BJ (cell line): Measurements from ENCODE around the gene AGO3. TPM values are rescaled to one million over a fixed set of nuclear protein-coding genes. Genes with fewer than 3 reads are reported as not detected.

Experiments used
- CTCF ChIA-PET: fragments of 350-600 bp; formaldehyde crosslinking; extraction: SDS; loops from one replicate; lab custom pipeline; 2021; ENCODE audit warnings: antibody characterized with exemption, inconsistent platforms; lab: Yijun Ruan, JAX
- POLR2A ChIA-PET: fragments of 300-600 bp; sonication (Branson Sonifier 250); formaldehyde crosslinking; extraction: SDS; loops from one replicate; lab custom pipeline; 2021; ENCODE audit warnings: antibody characterized with exemption; lab: Charles Lee
- DNase-seq: peaks from one replicate; pipeline ENCODE4 v3.0.0-alpha.2; 2011; ENCODE audit warnings: low read depth
- H3K27me3 ChIP-seq: 2 replicates; pipeline ENCODE4 v1.6.0; 2011; ENCODE audit warnings: low read length; ENCODE audit not compliant: control insufficient read depth, insufficient read depth
- H3K36me3 ChIP-seq: 2 replicates; pipeline ENCODE4 v1.5.1; 2011; ENCODE audit warnings: low read length; ENCODE audit not compliant: control insufficient read depth, insufficient read depth
- H3K4me3 ChIP-seq: 2 replicates; pipeline ENCODE4 v1.5.1; 2011; ENCODE audit warnings: low read depth, mild to moderate bottlenecking, control low read depth, low read length
- CTCF ChIP-seq: IDR thresholded peaks from 2 replicates; pipeline ENCODE4 v1.5.1; 2011; ENCODE audit warnings: low read depth, mild to moderate bottlenecking, control low read depth, inconsistent platforms, low read length, moderate library complexity; ENCODE audit not compliant: insufficient read depth
- polyA plus RNA-seq: library from polyadenylated mRNA; depleted of rRNA; stranded (reverse); fragments of >200 nt; gene quantifications from 2 replicates; pipeline ENCODE4 v1.2.3, GENCODE V29; 2011

The AGO3 gene
- polyA plus RNA-seq, 1 experiment = 18.9 TPM

GRCh38 chr1:36086529-36087232 lies 155.8 kb downstream of the AGO3 start:
- DNase-seq = no peak
- no peak for TF ChIP-seq CTCF
- POLR2A ChIA-PET = no interaction called here
- CTCF ChIA-PET = interaction anchor here (1.2 to 1.9 kb wide), 4 partner anchors 13 to 257 kb away, joined by 3 to 5 read pairs (median 4); partner anchors contain the start of gene AGO1
- Histone ChIP-seq H3K4me3 (no peak overlapping the region), H3K27me3 (no peaks in the 10 kb centered on the region), H3K36me3 (peaks cover 1% of the 10 kb centered on the region)

GRCh38 chr1:36087233-36088123 lies 156.6 kb downstream of the AGO3 start:
- POLR2A ChIA-PET = no interaction called here
- no peak for DNase-seq
- CTCF ChIA-PET = interaction anchor here (1.2 to 1.9 kb wide), 3 partner anchors 14 to 205 kb away, joined by 4 to 5 read pairs (median 4); partner anchors contain the start of gene AGO1

GRCh38 chr1:36088265-36088576 lies 157.3 kb downstream of the AGO3 start:
- no peak for DNase-seq
- TF ChIP-seq CTCF = no peak
- CTCF ChIA-PET = interaction anchor here (1.9 kb wide), 1 partner anchor 14 kb away, joined by 5 read pairs; no protein-coding TSS in a partner anchor
- Histone ChIP-seq H3K4me3 (peak overlapping the region; percentile 96), H3K27me3 (no peaks in the 10 kb centered on the region), H3K36me3 (peaks cover 15% of the 10 kb centered on the region)
- POLR2A ChIA-PET = no interaction called here

More at GRCh38 chr1:36087233-36088123, 156.6 kb downstream of the AGO3 start:
- Histone ChIP-seq H3K27me3 (no peaks in the 10 kb centered on the region), H3K36me3 (peaks cover 9% of the 10 kb centered on the region), H3K4me3 (no peak overlapping the region)
- no peak for TF ChIP-seq CTCF

- ChIA-PET POLR2A (interaction anchor here (0.7 kb wide), 1 partner anchor 156 kb away, joined by 3 read pairs; no protein-coding TSS in a partner anchor), CTCF (interaction anchor here (0.6 to 4.4 kb wide), 5 partner anchors 15 to 347 kb away, joined by 3 to 22 read pairs (median 4); partner anchors contain the start of gene AGO1)
- Histone ChIP-seq H3K36me3 (peaks cover 19% of the 10 kb centered on the region), H3K27me3 (no peaks in the 10 kb centered on the region), H3K4me3 (peak within 1 kb of the TSS; percentile 96)
- TF ChIP-seq CTCF = peak; percentile 85
- DNase-seq = no peak
Observed at GRCh38 chr1:36088577-36089392, 157.9 kb downstream of the AGO3 start, which contains the start of gene ADPRS. TSS of gene ADPRS (plus strand) at chr1:36088892. CDS start at chr1:36088905, 13 bp downstream.
